Lower leg skin (tissue), 4 donors: ENCODE results near the gene IHH. TPM values are rescaled to one million over a fixed set of nuclear protein-coding genes. Genes with fewer than 3 reads are reported as not detected.

Source experiments
- DNase-seq, 2 donors: peaks; one replicate each; pipeline ENCODE4 v3.0.0-alpha.2; 2019; ENCODE audit warnings: low spot score in 2 of 2
- H3K4me3 ChIP-seq: fragments of 200-600 bp; sonication (generic); 2 replicates; pipeline ENCODE4 v1.5.1; 2017; ENCODE audit warnings: mild to moderate bottlenecking, low read depth; ENCODE audit not compliant: poor library complexity, severe bottlenecking
- CTCF ChIP-seq, 3 donors: fragments of 450-650 bp; IDR thresholded peaks; one replicate each; pipeline ENCODE4 v1.5.1; 2016; ENCODE audit warnings: antibody characterized with exemption in 3 of 3, mild to moderate bottlenecking in 3 of 3, moderate library complexity in 2 of 3
- POLR2A ChIP-seq, 2 donors: fragments of 450-650 bp; IDR thresholded peaks; one replicate each; pipeline ENCODE4 v1.6.1; 2016 to 2017; ENCODE audit warnings: antibody characterized with exemption in 2 of 2, mild to moderate bottlenecking in 1 of 2, moderate library complexity in 1 of 2
- WGBS, 2 donors: methylation state at CpG; one replicate each; pipeline ENCODE4 v1.1.5; 2018; 5-methylcytosine and 5-hydroxymethylcytosine counted together
- intact Hi-C: fragments of 100-400 bp; cut with DNase I; formaldehyde crosslinking; loops from one replicate; pipeline ENCODE4 v1.15.0; 2023; ENCODE audit warnings: low total_unique reads
- total RNA-seq, 4 donors: library from RNA; depleted of rRNA; stranded (reverse); fragments of >200 nt; gene quantifications; one replicate each; pipeline ENCODE4 v1.1.0, GENCODE V29; 2016

Gene IHH
- total RNA-seq, 4 donors from 2014 or later, result 0.30 TPM; not detected in 3

DNA sequence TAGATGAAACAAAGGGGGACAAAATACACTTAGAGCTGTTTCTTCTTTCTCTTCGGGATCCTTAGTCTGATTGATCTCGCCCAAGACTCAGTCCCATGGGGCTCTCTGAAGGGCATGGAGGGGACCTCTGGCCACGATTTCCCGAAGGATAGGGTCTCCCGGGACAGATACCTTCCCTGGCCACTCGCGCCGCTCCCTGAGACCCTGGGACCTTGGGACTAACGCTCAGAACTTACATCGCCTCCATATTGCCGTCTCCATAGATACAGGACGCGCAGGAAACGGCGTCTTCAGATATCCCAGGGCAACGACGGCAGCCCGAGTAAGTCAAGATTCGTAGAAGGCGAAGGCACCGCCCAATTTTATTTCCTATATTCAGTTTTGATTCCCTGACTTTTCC lies 19.5 kb downstream of the IHH start, which contains the start of gene CFAP65:
TSS of gene CFAP65 (minus strand) at position 265 of the 400 bp plus-strand sequence. CDS start 2,468 bp downstream, outside the sequence.
- 3 to 4% methylated on average over 21 of the region's 21 CpGs for WGBS, 2 donors
- intact Hi-C loops, result no loop called here
- TF ChIP-seq CTCF (IDR thresholded peaks at IDR 0.05) (no peak), POLR2A (IDR thresholded peaks at IDR 0.05) (no peak)
- no peak for DNase-seq
- no peak within 1 kb of the TSS for H3K4me3 ChIP-seq

GRCh38 chr2:219038600-219038999 lies 22.1 kb downstream of the IHH start:
- no peak for DNase-seq
- H3K4me3 ChIP-seq, result no peak overlapping the region
- no peak for TF ChIP-seq CTCF (IDR thresholded peaks at IDR 0.05)
- no peak for TF ChIP-seq POLR2A (IDR thresholded peaks at IDR 0.05)
- WGBS, 2 donors, result 0 to 23% methylated on average over 1 of the region's 1 CpG
- intact Hi-C loops, result no loop called here

GRCh38 chr2:219037783-219038499 lies 22.8 kb downstream of the IHH start:
- no peak for DNase-seq
- intact Hi-C loops, result no loop called here
- TF ChIP-seq POLR2A (IDR thresholded peaks at IDR 0.05) (no peak), CTCF (IDR thresholded peaks at IDR 0.05) (no peak)
- no peak overlapping the region for H3K4me3 ChIP-seq
- 61 to 65% methylated on average over 8 of the region's 8 CpGs for WGBS, 2 donors

- intact Hi-C loops, result no loop called here
- WGBS, 2 donors, result 81 to 89% methylated on average over 2 of the region's 2 CpGs
- DNase-seq, result no peak
- TF ChIP-seq POLR2A (IDR thresholded peaks at IDR 0.05) (no peak), CTCF (IDR thresholded peaks at IDR 0.05) (no peak)
- no peak overlapping the region for H3K4me3 ChIP-seq
Observed at GRCh38 chr2:219035942-219036341, 24.8 kb downstream of the IHH start.

- WGBS, 2 donors, result 49 to 52% methylated on average over 6 of the region's 6 CpGs
Observed at GRCh38 chr2:219034823-219035222, 25.9 kb downstream of the IHH start.

More at GRCh38 chr2:219034823-219035222, 25.9 kb downstream of the IHH start:
- TF ChIP-seq CTCF (IDR thresholded peaks at IDR 0.05), result no peak
- TF ChIP-seq POLR2A (IDR thresholded peaks at IDR 0.05), result no peak
- no peak for DNase-seq
- no peak overlapping the region for H3K4me3 ChIP-seq
- intact Hi-C loops, result no loop called here
